Right lobe of liver (tissue), 4 donors: ENCODE results near the gene HNRNPA1L2.
"Not testable (repeated sequence)": the region's sequence is repeated elsewhere in the genome, so short reads cannot be mapped to it uniquely, and the experiment has no call there.

Source experiments
- POLR2A ChIP-seq: fragments of 450-650 bp; IDR thresholded peaks from one replicate; pipeline ENCODE4 v1.6.1; 2017; ENCODE audit warnings: antibody characterized with exemption, mild to moderate bottlenecking
- TF ChIP-seq, protein P1 (sequence below), 4 donors: fragments of 200-600 bp in 3 of 4; fragments of 450-650 bp in 1 of 4; IDR thresholded peaks; one replicate each; pipeline versions ENCODE4 v1.5.1 to v1.8.0; 2016 to 2022; ENCODE audit warnings: antibody characterized with exemption in 4 of 4, mild to moderate bottlenecking in 2 of 4
- donor health status: DM: no; HTN: no; CAD: no.
- donor health status: DM: no; HTN: no; CAD: no.
- donor health status: DM: no; HTN: yes; CAD: no.

GRCh38 chr13:52594295-52594694, 47.9 kb upstream of the HNRNPA1L2 start:
- TF ChIP-seq, protein P1, sequence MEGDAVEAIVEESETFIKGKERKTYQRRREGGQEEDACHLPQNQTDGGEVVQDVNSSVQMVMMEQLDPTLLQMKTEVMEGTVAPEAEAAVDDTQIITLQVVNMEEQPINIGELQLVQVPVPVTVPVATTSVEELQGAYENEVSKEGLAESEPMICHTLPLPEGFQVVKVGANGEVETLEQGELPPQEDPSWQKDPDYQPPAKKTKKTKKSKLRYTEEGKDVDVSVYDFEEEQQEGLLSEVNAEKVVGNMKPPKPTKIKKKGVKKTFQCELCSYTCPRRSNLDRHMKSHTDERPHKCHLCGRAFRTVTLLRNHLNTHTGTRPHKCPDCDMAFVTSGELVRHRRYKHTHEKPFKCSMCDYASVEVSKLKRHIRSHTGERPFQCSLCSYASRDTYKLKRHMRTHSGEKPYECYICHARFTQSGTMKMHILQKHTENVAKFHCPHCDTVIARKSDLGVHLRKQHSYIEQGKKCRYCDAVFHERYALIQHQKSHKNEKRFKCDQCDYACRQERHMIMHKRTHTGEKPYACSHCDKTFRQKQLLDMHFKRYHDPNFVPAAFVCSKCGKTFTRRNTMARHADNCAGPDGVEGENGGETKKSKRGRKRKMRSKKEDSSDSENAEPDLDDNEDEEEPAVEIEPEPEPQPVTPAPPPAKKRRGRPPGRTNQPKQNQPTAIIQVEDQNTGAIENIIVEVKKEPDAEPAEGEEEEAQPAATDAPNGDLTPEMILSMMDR (IDR thresholded peaks at IDR 0.05), result not testable (repeated sequence)
- TF ChIP-seq POLR2A, result not testable (repeated sequence)
